ENCODE results near the gene ESYT2. TPM values are rescaled to one million over a fixed set of nuclear protein-coding genes. Genes with fewer than 3 reads are reported as not detected.

ESYT2 gene
- total and polyA plus RNA-seq, 9 of the 15 experiments (the other 6 are each of a cell fraction or from before 2014, with no cell fraction given) = 5.8 to 86.9 (median 64.7) TPM

DNA sequence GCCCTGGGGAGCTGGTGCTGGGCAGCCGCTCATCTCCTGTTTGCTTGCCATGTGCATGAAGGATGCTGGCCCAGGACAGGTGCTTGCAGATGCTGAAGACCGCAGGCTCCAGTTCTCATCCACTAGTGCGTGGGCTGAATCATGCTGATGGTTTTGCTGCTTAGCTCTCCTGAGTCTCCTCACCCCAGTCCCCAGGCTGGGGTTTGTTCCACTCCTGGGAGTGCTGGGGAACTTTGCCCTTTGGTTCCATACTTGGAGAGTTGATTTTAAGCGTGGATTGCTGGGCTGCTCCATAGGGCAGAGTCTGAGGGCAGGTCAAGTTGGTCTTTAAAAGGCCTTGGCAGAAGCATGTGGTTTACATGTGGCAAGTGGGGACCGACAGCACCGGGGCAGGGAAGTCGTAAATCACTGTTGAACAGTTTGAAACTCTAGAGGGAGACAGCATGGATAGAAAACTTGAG, 36.2 kb upstream of the ESYT2 start (continued):
- TF ChIP-seq, protein P1, sequence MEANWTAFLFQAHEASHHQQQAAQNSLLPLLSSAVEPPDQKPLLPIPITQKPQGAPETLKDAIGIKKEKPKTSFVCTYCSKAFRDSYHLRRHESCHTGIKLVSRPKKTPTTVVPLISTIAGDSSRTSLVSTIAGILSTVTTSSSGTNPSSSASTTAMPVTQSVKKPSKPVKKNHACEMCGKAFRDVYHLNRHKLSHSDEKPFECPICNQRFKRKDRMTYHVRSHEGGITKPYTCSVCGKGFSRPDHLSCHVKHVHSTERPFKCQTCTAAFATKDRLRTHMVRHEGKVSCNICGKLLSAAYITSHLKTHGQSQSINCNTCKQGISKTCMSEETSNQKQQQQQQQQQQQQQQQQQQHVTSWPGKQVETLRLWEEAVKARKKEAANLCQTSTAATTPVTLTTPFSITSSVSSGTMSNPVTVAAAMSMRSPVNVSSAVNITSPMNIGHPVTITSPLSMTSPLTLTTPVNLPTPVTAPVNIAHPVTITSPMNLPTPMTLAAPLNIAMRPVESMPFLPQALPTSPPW (CRISPR knock-in tag; IDR thresholded peaks at IDR 0.05) = 0 out of 2 replicates have a peak, but pooled peaks have one; percentile 20
- TF ChIP-seq RNF2 (IDR thresholded peaks at IDR 0.05) (peak; percentile 80), KAT2B (IDR thresholded peaks at IDR 0.05; ENCODE audit: low read depth, low read length) (no peak), RCOR1 (IDR thresholded peaks at IDR 0.05; ENCODE audit: borderline replicate concordance in 1 of 2, low read depth in 2 of 2, low read length in 2 of 2) (peak in 1 of 2 experiments; percentile 85; a peak in 1 of 4 replicates), NFIX (CRISPR knock-in tag; IDR thresholded peaks at IDR 0.05; ENCODE audit: low read depth) (no peak), KDM5B (IDR thresholded peaks at IDR 0.05; ENCODE audit: insufficient replicate concordance, low read depth, low read length) (no peak), ZNF324 (CRISPR knock-in tag; IDR thresholded peaks at IDR 0.05) (no peak), ZNF444 (CRISPR knock-in tag; IDR thresholded peaks at IDR 0.05) (no peak), POLR2H (tag; IDR thresholded peaks at IDR 0.05; ENCODE audit: low read depth) (no peak), PURB (CRISPR knock-in tag; IDR thresholded peaks at IDR 0.05; ENCODE audit: low read depth) (no peak), KLF10 (CRISPR knock-in tag; IDR thresholded peaks at IDR 0.05) (no peak), MED1 (CRISPR knock-in tag; IDR thresholded peaks at IDR 0.05; ENCODE audit: borderline replicate concordance) (no peak), HNRNPLL (IDR thresholded peaks at IDR 0.05; ENCODE audit: low read depth, low read length, poor library complexity, severe bottlenecking) (no peak), SMAD4 (CRISPR knock-in tag; conservative IDR thresholded peaks at IDR 0.05) (peak; percentile 74), RBM17 (IDR thresholded peaks at IDR 0.05; ENCODE audit: borderline replicate concordance, low read depth, low read length) (no peak)
- TF ChIP-seq, protein P2, sequence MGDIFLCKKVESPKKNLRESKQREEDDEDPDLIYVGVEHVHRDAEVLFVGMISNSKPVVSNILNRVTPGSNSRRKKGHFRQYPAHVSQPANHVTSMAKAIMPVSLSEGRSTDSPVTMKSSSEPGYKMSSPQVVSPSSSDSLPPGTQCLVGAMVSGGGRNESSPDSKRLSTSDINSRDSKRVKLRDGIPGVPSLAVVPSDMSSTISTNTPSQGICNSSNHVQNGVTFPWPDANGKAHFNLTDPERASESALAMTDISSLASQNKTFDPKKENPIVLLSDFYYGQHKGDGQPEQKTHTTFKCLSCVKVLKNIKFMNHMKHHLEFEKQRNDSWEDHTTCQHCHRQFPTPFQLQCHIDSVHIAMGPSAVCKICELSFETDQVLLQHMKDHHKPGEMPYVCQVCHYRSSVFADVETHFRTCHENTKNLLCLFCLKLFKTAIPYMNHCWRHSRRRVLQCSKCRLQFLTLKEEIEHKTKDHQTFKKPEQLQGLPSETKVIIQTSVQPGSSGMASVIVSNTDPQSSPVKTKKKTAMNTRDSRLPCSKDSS (IDR thresholded peaks at IDR 0.05; ENCODE audit: low read depth, partially characterized antibody) = no peak
- TF ChIP-seq, protein P3, sequence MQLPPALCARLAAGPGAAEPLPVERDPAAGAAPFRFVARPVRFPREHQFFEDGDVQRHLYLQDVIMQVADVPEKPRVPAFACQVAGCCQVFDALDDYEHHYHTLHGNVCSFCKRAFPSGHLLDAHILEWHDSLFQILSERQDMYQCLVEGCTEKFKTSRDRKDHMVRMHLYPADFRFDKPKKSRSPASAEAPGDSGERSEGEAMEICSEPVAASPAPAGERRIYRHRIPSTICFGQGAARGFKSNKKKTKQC (CRISPR knock-in tag; IDR thresholded peaks at IDR 0.05) = peak; percentile 91; the same call in 1 of the 2 replicates
- TF ChIP-seq, protein P4, sequence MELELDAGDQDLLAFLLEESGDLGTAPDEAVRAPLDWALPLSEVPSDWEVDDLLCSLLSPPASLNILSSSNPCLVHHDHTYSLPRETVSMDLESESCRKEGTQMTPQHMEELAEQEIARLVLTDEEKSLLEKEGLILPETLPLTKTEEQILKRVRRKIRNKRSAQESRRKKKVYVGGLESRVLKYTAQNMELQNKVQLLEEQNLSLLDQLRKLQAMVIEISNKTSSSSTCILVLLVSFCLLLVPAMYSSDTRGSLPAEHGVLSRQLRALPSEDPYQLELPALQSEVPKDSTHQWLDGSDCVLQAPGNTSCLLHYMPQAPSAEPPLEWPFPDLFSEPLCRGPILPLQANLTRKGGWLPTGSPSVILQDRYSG (tag; conservative IDR thresholded peaks at IDR 0.05; ENCODE audit: low read depth) = peak; percentile 85; the same call in 1 of the 2 replicates
- TF ChIP-seq, protein P5, sequence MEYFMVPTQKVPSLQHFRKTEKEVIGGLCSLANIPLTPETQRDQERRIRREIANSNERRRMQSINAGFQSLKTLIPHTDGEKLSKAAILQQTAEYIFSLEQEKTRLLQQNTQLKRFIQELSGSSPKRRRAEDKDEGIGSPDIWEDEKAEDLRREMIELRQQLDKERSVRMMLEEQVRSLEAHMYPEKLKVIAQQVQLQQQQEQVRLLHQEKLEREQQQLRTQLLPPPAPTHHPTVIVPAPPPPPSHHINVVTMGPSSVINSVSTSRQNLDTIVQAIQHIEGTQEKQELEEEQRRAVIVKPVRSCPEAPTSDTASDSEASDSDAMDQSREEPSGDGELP (CRISPR knock-in tag; IDR thresholded peaks at IDR 0.05; ENCODE audit: borderline replicate concordance) = peak; percentile 48; the same call in 1 of the 2 replicates
- TF ChIP-seq, protein P6, sequence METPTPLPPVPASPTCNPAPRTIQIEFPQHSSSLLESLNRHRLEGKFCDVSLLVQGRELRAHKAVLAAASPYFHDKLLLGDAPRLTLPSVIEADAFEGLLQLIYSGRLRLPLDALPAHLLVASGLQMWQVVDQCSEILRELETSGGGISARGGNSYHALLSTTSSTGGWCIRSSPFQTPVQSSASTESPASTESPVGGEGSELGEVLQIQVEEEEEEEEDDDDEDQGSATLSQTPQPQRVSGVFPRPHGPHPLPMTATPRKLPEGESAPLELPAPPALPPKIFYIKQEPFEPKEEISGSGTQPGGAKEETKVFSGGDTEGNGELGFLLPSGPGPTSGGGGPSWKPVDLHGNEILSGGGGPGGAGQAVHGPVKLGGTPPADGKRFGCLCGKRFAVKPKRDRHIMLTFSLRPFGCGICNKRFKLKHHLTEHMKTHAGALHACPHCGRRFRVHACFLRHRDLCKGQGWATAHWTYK (CRISPR knock-in tag; IDR thresholded peaks at IDR 0.05) = peak; percentile 91

Data from K562 (cell line).